Measurements from ENCODE around the gene MYLK. TPM values are rescaled to one million over a fixed set of nuclear protein-coding genes. Genes with fewer than 3 reads are reported as not detected.

MYLK gene
- polyA plus RNA-seq, 1 donor: 132 TPM

- no peak for DNase-seq
Observed at GRCh38 chr3:123595396-123596180, 288.5 kb downstream of the MYLK start.

GRCh38 chr3:123593381-123593780, 290.8 kb downstream of the MYLK start:
- no peak for DNase-seq

GRCh38 chr3:123590685-123591450, 293.3 kb downstream of the MYLK start:
- DNase-seq: no peak

- no peak for DNase-seq
Observed at GRCh38 chr3:123587401-123587800, 296.7 kb downstream of the MYLK start.

GRCh38 chr3:123586968-123587367, 297.2 kb downstream of the MYLK start:
- no peak for DNase-seq

- peak; percentile 37 for DNase-seq
Observed at GRCh38 chr3:123586131-123586530, 298.0 kb downstream of the MYLK start.

GRCh38 chr3:123584988-123585937, 298.9 kb downstream of the MYLK start, which contains the start of gene HACD2:
Gene HACD2, minus strand, starts transcription at chr3:123585053. Its CDS starts 26 bp downstream, at chr3:123585027.
- DNase-seq: peak; percentile 97

GRCh38 chr3:123584284-123584987, 299.7 kb downstream of the MYLK start:
- peak; percentile 44 for DNase-seq

- DNase-seq: no peak
Observed at GRCh38 chr3:123583561-123583960, 300.6 kb downstream of the MYLK start.

- DNase-seq: no peak
Observed at GRCh38 chr3:123582315-123582714, 301.8 kb downstream of the MYLK start.

GRCh38 chr3:123576122-123576521, 308.0 kb downstream of the MYLK start:
- DNase-seq: no peak

- DNase-seq: no peak
Observed at GRCh38 chr3:123571973-123572365, 312.2 kb downstream of the MYLK start.

GRCh38 chr3:123571264-123571972, 312.7 kb downstream of the MYLK start:
- DNase-seq: no peak

- DNase-seq: no peak
Observed at GRCh38 chr3:123568875-123569274, 315.3 kb downstream of the MYLK start.

- no peak for DNase-seq
Observed at GRCh38 chr3:123568034-123568433, 316.1 kb downstream of the MYLK start.

- DNase-seq: no peak
Observed at GRCh38 chr3:123564056-123564455, 320.1 kb downstream of the MYLK start.

GRCh38 chr3:123562547-123562946, 321.6 kb downstream of the MYLK start:
- no peak for DNase-seq

GRCh38 chr3:123561188-123561587, 322.9 kb downstream of the MYLK start:
- DNase-seq: no peak

Measured in left kidney (tissue), 2 donors.